ENCODE results near the gene MAMDC4.

DNA sequence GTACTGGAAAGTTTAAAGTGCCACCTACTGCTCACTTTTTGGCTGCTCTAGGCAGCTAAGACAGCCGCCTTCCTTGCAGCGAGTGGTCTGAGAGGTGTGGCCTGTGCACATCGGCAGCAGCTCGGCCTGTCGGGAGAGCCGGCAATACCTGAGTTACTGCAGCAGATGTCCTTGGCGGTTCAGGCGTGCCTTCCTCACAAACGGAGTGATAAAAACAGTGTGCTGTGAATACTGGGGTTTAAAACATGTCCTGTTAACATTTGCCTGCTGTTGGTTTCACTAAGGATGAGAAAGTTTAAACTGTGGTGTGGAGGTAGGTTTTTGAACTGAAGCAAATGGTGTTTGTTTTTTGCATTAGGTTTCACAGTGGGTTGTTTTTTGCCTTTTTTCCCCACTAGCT, 47.0 kb downstream of the MAMDC4 start:
- TF ChIP-seq CTCF (IDR thresholded peaks at IDR 0.05; ENCODE audit: low read length), result peak; percentile 48
- no peak for TF ChIP-seq EZH2 (optimal IDR thresholded peaks at IDR 0.05; ENCODE audit: low read depth, low read length)

Measured in MM.1S (cell line).